PC-9 (cell line): ENCODE results near the gene TSG101. TPM values are rescaled to one million over a fixed set of nuclear protein-coding genes. Genes with fewer than 3 reads are reported as not detected.

Experiments used
- BruUV-seq: library from RNA; stranded (reverse); fragments of 400-500 nt; replicated peaks from 2 replicates; lab custom pipeline; 2021; lab: Mats Ljungman, UMichigan
- CTCF ChIA-PET: fragments of 300-600 bp; sonication (Branson Sonifier 250); formaldehyde crosslinking; loops from one replicate; lab custom pipeline; 2022; ENCODE audit warnings: antibody characterized with exemption; lab: Charles Lee
- POLR2A ChIA-PET: fragments of 300-600 bp; sonication (Branson Sonifier 250); formaldehyde crosslinking; loops from one replicate; lab custom pipeline; 2022; ENCODE audit warnings: antibody characterized with exemption; ENCODE audit not compliant: unreplicated experiment; lab: Charles Lee
- DNase-seq, 2 experiments: peaks; one replicate each; pipeline versions ENCODE4 v3.0.0 to v3.0.0-alpha.2; 2015 to 2022; ENCODE audit warnings: mixed read lengths in 1 of 2
- H2AFZ ChIP-seq: fragments of 200-600 bp; sonication (generic); 2 replicates; pipeline ENCODE4 v1.8.1; 2017; ENCODE audit warnings: antibody characterized with exemption
- H3F3A ChIP-seq: fragments of 200-600 bp; sonication (generic); 2 replicates; pipeline ENCODE4 v1.8.1; 2017; ENCODE audit warnings: antibody characterized with exemption, mild to moderate bottlenecking, low read depth; ENCODE audit not compliant: insufficient read depth
- H3K27ac ChIP-seq: fragments of 200-600 bp; sonication (generic); 2 replicates; pipeline ENCODE4 v1.6.1; 2016; ENCODE audit warnings: mixed run types
- H3K27me3 ChIP-seq: fragments of 200-600 bp; sonication (generic); 2 replicates; pipeline ENCODE4 v1.6.1; 2016; ENCODE audit warnings: low read depth, mixed run types; ENCODE audit not compliant: insufficient read depth
- H3K36me3 ChIP-seq: fragments of 200-600 bp; sonication (generic); 2 replicates; pipeline ENCODE4 v1.6.1; 2016; ENCODE audit warnings: low read depth, mixed run types
- H3K4me1 ChIP-seq: fragments of 200-600 bp; sonication (generic); replicated peaks from 2 replicates; pipeline ENCODE4 v1.6.1; 2016; ENCODE audit warnings: mixed run types; ENCODE audit not compliant: insufficient read depth
- H3K4me2 ChIP-seq: fragments of 200-600 bp; sonication (generic); 2 replicates; pipeline ENCODE4 v1.6.1; 2017; ENCODE audit warnings: mixed run types
- H3K4me3 ChIP-seq: fragments of 200-600 bp; sonication (generic); 2 replicates; pipeline ENCODE4 v1.6.1; 2016; ENCODE audit warnings: mixed run types
- H3K79me2 ChIP-seq: fragments of 200-600 bp; sonication (generic); 2 replicates; pipeline ENCODE4 v1.6.1; 2017; ENCODE audit warnings: low read depth, mixed run types
- H3K9me2 ChIP-seq: fragments of 200-600 bp; sonication (generic); 2 replicates; pipeline ENCODE4 v1.8.1; 2017; ENCODE audit warnings: mild to moderate bottlenecking; ENCODE audit not compliant: insufficient read depth
- H3K9me3 ChIP-seq: fragments of 200-600 bp; sonication (generic); 2 replicates; pipeline ENCODE4 v1.8.1; 2016; ENCODE audit warnings: low read depth; ENCODE audit not compliant: insufficient read depth
- H4K20me1 ChIP-seq: fragments of 200-600 bp; sonication (generic); 2 replicates; pipeline ENCODE4 v1.8.1; 2017; ENCODE audit not compliant: insufficient read depth
- CTCF ChIP-seq: fragments of 200-600 bp; sonication (generic); conservative IDR thresholded peaks from 2 replicates; pipeline ENCODE4 v1.6.1; 2017; ENCODE audit warnings: mixed run types, antibody characterized with exemption, mild to moderate bottlenecking, moderate library complexity
- EZH2 ChIP-seq: fragments of 200-600 bp; sonication (generic); IDR thresholded peaks from 2 replicates; pipeline ENCODE4 v1.8.0; 2017; ENCODE audit warnings: antibody characterized with exemption, low read depth
- intact Hi-C: fragments of 100-400 bp; cut with micrococcal nuclease; formaldehyde crosslinking; loops from one replicate; pipeline ENCODE4 v1.10.0; 2022; ENCODE audit not compliant: unreplicated experiment
- total RNA-seq: library from RNA; stranded (reverse); gene quantifications from 2 replicates; pipeline ENCODE4 v1.2.3, GENCODE V29; 2021

TSG101 gene
- total RNA-seq, 1 experiment from 2014 or later: 97.1 TPM

- intact Hi-C loops: no loop called here
- Histone ChIP-seq H3K4me2 (no peak overlapping the region), H3K79me2 (no peaks in the 10 kb centered on the region), H3K27ac (no peak overlapping the region), H3K9me2 (no peaks in the 10 kb centered on the region), H3K36me3 (peaks cover 57% of the 10 kb centered on the region), H3F3A (peaks cover 5% of the 10 kb centered on the region; the same call in 1 of the 2 replicates), H2AFZ (no peak overlapping the region), H3K4me1 (no peaks in the 10 kb centered on the region), H3K27me3 (no peaks in the 10 kb centered on the region), H3K9me3 (no peaks in the 10 kb centered on the region), H3K4me3 (no peak overlapping the region), H4K20me1 (no peaks in the 10 kb centered on the region; the same call in 1 of the 2 replicates)
- CTCF ChIA-PET: no interaction called here
- no peak for TF ChIP-seq CTCF
- no peak for TF ChIP-seq EZH2
- BruUV-seq: no TSS peak
- POLR2A ChIA-PET: interaction anchor here (0.7 kb wide), 1 partner anchor 69 kb away, joined by 3 read pairs; no protein-coding TSS in a partner anchor
- no peak for DNase-seq
Observed at GRCh38 chr11:18502352-18502751, 24.4 kb downstream of the TSG101 start.

GRCh38 chr11:18501629-18502028 is 25.1 kb downstream of the TSG101 start:
- Histone ChIP-seq H3K27me3 (no peaks in the 10 kb centered on the region), H3K9me2 (no peaks in the 10 kb centered on the region), H3K4me2 (no peak overlapping the region), H3F3A (peaks cover 5% of the 10 kb centered on the region; the same call in 1 of the 2 replicates), H2AFZ (no peak overlapping the region), H3K27ac (no peak overlapping the region), H4K20me1 (no peaks in the 10 kb centered on the region; the same call in 1 of the 2 replicates), H3K9me3 (no peaks in the 10 kb centered on the region), H3K4me1 (no peaks in the 10 kb centered on the region), H3K4me3 (no peak overlapping the region), H3K36me3 (peaks cover 53% of the 10 kb centered on the region), H3K79me2 (no peaks in the 10 kb centered on the region)
- no peak for TF ChIP-seq CTCF
- no peak for TF ChIP-seq EZH2
- no TSS peak for BruUV-seq
- ChIA-PET CTCF (no interaction called here), POLR2A (interaction anchor here (0.7 kb wide), 1 partner anchor 70 kb away, joined by 3 read pairs; no protein-coding TSS in a partner anchor)
- intact Hi-C loops: no loop called here
- no peak for DNase-seq

- Histone ChIP-seq H4K20me1 (no peaks in the 10 kb centered on the region), H3K4me3 (no peak overlapping the region), H3K4me2 (no peak overlapping the region), H3K27ac (no peak overlapping the region), H3K79me2 (no peaks in the 10 kb centered on the region), H3K9me2 (no peaks in the 10 kb centered on the region), H3K36me3 (peaks cover 56% of the 10 kb centered on the region), H2AFZ (no peak overlapping the region), H3K4me1 (peaks cover 14% of the 10 kb centered on the region), H3K9me3 (no peaks in the 10 kb centered on the region), H3F3A (peaks cover 17% of the 10 kb centered on the region), H3K27me3 (no peaks in the 10 kb centered on the region)
- no TSS peak for BruUV-seq
- intact Hi-C loops: no loop called here
- CTCF ChIA-PET: no interaction called here
- DNase-seq: no peak
- TF ChIP-seq CTCF (no peak), EZH2 (no peak)
- POLR2A ChIA-PET: no interaction called here
Observed at GRCh38 chr11:18498039-18498438, 28.7 kb downstream of the TSG101 start.
